Measurements from ENCODE around the gene SDK2.

Gene SDK2

DNA sequence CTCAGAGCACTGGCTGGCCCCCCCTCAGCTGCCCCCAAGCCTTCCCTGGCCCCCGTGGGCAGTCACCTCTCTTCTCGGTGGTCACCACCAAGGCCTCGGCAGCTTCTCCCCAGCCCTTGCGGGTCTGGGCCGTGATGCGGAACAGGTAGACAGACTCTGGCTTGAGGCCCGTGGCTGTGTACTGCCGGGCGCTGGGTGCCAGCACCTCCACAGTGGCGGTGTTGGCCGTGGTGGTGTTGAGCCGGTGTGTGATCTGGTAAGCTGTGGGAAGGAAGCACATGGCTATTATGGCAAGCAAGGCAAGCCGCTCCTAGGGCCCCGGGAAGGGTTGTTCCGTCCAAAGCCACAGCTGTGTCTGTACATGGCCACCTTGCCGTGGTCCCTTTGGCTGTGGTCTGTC, 254.0 kb downstream of the SDK2 start:
- no peak for DNase-seq (ENCODE audit: low read depth)

DNA sequence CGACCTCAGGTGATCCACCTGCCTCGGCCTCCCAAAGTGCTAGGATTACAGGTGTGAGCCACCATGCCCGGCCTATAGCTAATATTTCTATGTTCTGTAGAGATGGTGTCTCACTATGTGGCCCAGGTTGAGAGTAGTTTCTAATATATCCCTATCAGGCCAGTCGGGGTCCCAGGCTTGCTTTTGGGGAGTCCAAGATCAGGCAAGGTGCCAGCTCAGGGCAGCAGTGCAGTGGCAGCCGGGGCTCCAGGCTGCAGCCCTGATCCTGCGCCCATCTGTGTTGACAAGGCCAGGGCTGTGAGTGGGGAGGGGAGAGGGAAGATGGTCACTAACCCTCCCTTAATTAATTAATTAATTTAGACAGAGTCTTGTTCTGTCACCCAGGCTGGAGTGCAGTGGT, 254.8 kb downstream of the SDK2 start:
- DNase-seq (ENCODE audit: low read depth) = no peak

DNA sequence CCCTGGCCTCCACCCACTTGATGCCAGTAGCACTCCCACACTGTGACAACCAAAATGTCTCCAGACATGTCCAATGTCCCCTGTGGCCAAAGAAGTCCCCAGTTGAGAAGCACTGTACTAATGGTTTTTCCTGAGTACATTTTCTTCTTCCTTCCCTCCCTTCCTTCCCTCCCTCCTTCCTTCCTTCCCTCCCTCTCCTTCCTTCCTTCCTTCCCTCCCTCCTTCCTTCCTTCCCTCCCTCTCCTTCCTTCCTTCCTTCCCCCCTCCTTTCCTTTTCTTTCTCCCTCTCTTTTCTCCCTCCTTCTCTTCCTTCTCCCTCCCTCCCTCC, 255.7 kb downstream of the SDK2 start:
- no peak for DNase-seq (ENCODE audit: low read depth)

DNA sequence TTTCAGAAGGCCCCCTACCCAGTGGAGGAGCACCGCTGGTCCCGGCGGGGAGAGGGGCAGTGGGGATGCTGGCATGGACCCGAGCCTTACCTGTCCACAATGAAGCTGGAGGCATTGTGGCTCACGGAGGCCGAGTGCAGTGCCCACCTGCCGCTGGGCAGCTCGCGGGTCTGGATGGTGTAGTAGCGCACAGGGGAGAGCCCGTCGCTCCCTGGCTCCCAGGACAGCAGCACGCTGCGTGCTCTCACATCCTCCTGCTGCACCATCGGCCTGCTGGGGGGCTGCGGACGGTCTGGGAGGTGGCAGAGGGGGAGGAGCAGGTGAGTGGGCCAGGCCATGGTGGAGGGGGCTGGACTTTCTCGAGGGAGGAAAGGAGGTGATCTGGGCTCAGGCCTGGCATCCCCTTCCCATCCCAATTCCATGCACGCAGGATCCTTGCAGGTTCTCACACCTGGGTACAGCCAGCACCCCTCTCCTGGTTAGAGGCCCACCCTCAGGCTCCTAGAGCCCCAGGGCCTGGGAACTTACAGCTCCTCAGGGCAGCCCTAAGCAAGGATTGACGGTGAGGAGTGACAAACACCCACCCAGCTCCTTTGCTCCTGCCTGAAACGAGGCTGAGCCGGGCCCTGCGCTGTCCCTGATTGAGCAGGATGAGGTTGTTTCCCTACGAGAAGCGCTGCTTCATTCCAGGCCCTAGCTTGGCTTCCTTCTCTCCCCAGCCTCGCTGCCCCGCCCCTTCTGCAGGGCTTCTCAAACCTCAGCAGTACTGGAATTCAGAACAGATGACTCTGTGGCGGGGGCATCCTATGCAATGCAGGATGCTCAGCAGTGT, 256.3 kb downstream of the SDK2 start:
- peak; percentile 18 for DNase-seq (ENCODE audit: low read depth)

DNA sequence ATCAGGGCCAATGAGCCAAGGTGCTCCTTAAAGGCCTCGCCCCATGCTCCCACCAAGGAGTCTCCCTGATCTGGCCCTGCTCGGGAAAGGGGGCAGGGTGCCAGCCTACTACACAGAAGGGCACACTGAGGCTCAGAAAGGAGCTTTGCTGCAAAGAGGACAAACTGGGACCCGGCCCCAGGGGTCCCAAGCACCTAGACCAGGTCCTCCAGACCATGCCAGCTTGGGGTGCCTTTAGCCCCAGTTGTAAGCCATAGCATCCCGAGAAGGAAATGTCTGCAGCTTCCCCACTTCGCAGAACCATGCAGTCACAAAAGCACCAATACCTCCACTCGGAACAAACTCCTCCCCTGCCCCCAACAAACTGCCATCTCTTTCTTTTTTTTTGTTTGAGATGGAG, 257.7 kb downstream of the SDK2 start:
- DNase-seq (ENCODE audit: low read depth) = no peak

DNA sequence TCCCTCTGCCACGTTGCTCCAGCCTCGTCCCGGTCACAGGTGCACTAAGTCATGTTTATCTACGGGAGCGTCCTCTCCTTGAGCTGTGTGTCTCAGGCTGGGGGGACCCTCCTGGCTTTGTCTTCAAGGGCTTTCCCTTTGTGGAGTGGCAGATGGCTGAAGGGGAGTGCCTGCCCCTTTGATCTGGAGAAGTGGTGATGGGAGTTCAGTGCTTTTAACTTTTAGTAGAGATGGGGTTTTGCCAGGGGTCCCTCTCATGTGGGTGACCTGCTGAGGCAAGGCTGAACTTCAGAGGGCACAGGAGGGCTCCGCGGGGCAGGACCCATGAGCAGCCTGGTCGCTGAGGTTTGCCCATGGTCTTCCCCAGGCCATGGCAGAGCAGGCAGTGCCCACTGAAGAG, 259.3 kb downstream of the SDK2 start:
- DNase-seq (ENCODE audit: low read depth) = no peak

DNA sequence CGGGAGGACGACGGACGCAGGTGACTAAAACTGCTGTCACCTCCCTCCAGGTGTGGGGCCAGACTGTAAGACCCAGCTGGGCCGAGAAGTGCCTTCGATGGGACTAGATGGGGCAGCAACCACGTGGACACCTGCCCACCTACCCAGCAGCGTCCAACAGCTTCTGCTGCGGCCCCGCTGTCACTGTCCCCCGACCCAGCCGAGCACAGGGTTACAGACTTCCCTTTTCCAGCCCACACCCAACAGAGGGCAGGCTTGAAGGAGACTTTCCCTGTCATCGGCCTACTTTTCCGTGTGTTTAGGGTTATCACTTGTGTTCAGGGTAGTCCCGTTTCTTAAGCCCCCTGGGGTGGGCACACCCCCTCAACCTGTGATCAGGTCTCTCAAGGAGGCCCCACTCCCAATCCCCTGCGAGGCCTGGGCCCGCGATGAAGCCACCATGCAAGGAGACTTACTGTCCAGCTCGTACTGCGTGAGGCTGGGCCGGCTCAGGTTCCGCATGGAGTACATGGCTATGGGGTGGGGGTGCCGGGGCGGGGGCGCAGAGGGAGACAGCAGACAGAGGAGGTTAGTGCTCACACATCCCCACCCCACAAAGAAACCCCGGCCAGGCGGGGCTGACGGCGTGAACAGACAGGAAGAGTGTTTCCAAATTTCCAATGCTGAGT, 263.7 kb downstream of the SDK2 start:
- no peak for DNase-seq (ENCODE audit: low read depth)

DNA sequence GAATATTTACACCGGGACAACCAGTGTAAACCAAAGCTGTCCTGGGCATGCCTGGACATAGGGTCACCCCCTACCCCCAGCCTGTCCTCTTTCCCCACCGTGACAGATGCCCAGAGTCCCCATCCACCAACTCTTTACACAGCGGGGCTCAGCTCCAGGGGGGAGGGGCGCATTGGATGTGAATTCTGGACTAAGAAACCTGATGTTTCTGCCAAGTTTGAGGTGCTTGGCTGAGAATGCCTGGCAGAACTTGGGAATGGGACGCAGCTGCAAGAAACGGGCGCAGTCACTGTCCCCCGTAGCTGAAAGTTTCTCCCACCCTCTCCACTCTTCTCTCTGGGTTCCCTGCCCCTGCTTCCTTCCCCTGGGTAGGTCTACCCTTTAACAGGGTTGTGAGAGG, 264.4 kb downstream of the SDK2 start:
- no peak for DNase-seq (ENCODE audit: low read depth)

DNA sequence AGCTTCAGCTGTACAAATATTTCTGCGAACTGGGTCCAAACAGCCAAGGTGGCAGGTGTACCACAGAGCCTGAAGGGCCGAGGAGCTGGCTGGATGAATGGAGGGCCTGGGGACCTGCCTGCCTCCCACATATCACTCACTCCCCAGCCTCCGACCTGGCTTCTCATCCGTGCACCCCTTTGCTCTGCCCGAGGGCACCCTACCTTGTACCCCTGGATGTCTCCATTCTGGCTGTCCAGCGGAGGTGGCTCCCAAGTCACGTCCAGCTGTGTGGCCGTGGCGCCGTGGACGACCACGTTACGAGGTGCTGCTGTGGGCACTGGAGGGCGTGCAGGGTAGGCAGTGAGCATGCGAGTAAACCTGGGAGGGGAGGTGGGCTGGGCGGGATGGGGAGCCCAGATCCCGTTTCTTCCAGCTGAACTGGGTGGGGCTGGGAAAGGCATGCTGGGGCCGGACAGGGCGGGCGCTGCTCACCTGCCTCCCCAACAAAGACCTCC, 265.2 kb downstream of the SDK2 start:
- no peak for DNase-seq (ENCODE audit: low read depth)

DNA sequence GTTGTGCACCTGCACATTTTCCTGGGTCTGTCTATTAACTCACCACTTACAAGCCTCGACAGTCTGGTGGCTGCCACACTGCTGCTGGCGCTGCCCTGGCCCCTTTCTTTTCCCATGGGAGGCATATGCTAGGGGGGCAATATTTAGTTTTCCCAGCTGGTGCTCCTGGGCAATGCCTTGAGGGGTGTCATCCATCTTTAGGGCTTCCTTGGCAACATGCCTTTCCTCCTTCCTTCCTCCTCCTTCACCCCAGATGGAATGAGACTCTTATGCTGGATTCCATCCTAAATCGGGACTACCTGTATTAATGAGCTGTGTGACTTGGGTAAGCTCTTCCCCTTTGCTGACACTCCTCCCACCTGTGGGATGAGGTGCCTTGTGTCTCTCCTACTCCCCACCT, 267.6 kb downstream of the SDK2 start:
- DNase-seq (ENCODE audit: low read depth) = no peak

DNA sequence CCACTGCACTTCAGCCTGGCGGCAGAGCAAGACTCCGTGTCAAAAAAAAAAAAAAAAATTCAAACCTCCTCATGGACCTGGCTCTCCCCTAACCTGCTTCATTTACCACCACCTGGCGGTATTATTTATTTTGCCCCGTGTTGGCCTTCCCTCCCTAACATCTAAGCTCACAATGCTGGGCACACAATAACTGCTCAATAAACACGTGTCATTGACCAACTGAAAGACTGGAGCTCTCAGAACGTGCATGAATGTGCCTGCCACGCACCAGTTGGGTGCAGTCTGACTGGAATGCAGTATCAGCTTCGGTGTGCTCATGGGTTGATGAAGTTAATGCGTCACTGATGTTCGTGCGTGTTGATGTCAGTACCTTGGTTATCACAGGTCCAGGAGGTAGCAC, 268.1 kb downstream of the SDK2 start:
- no peak for DNase-seq (ENCODE audit: low read depth)

DNA sequence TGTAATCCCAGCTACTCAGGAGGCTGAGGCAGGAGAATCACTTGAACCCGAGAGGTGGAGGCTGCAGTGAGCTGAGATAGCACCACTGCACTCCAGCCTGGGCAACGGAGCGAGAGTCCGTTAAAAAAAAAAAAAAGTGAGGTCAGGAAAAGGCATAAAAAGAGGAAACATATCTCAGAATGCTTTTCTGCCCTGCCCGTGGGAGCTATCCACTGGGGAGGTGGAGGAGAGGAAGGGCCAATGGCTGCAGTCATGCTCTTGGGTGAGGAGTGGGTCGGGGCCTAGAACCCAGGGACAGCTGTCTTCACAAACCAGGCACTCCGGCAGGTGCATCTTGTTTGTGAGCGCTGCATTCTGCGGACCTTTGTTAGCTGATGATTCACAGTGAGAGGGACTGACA, 272.4 kb downstream of the SDK2 start:
- DNase-seq (ENCODE audit: low read depth) = no peak

DNA sequence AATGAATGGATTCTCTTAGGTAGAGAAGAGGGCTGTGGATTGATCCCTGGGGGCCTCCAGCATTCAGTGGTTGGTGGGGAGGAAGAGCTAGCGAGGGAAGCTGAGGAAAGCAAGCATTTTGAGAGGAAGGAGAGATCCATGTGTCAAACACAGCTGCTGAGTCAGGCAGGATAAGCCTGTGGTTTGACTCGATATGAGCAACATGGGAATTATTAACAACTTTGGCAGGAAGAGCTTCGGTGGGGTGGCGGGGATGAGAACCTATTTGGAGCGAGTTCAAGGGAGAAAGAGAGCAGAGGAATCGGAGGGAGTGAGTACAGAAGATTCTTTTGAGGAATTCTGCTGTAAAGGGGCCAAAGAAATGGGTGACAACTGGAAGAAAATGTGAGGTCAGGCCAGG, 273.0 kb downstream of the SDK2 start:
- peak; percentile 84 for DNase-seq (ENCODE audit: low read depth)

DNA sequence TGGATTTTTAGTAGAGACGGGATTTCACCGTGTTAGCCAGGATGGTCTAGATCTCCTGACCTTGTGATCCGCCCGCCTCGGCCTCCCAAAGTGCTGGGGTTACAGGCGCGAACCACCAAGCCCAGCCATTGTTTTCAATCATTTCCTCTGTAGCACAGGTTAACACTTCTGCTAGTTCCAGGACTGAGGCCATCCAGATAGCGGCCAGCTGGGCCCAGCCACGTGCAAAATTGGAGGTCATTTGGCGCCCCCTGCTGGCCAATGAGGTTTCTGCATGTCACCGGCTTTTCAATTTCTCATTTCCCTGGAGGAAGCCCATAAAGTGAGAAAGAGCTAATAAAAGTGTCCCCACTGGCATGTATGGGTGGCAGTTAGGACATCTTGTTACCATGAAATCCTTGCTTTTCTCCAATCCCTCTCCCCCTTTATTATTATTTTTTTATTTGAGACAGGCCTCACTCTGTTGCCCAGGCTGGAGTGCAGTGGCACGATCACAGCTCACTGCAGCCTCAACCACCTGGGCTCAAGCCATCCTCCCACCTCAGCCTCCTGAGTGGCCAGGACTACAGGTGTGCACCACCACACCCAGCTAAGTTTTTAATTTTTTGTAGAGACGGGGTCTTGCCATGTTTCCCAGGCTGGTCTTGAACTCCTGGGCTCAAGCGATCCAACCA, 274.3 kb downstream of the SDK2 start:
- peak; percentile 52 for DNase-seq (ENCODE audit: low read depth)

DNA sequence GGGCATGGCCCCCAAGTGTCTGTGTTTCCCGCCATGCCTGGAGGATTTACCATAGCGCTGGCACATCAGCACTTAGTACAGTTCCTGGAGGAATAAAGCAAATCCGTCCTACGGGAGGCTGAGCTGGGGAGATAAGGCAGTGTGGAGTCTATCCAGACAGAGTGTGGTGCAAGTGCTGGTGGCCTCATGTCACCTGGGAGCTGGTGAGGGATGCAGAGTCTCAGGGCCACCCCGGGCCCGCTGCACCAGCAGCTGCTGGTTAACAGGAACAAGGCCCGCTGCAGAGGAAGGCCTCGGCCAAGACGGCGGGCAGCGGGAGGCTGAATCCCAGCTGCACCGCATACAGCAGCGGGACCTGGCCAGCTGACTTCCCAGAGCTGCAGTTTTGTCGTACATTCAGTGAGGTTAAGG, 275.1 kb downstream of the SDK2 start:
- no peak for DNase-seq (ENCODE audit: low read depth)

DNA sequence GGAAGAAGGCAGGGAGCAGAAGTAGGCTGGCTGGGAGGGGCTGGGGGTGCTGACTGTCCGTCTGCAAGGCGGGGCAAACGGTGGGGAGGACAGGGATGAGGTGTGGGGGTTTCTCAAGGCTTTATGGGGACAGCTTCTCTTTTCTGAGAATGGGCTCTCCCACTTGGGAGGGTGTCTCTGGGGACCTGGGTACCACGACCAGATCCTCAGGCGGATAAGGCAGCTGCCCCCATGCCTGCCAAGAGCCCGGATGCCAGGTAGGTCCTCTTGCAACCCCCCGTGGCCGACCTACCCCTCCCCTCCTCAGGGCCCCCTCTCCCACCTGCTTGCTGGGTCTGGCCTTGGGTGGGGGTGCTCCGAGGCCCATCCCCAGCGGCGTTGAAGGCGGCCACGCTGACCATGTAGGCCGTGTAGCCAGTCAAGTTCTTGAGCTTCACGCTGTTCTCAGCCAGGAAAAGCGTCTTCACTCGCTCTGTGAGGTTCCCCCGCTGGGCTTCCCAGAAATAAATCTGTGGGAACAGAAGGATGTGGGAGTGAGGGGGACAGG, 276.1 kb downstream of the SDK2 start:
- DNase-seq (ENCODE audit: low read depth) = no peak

DNA sequence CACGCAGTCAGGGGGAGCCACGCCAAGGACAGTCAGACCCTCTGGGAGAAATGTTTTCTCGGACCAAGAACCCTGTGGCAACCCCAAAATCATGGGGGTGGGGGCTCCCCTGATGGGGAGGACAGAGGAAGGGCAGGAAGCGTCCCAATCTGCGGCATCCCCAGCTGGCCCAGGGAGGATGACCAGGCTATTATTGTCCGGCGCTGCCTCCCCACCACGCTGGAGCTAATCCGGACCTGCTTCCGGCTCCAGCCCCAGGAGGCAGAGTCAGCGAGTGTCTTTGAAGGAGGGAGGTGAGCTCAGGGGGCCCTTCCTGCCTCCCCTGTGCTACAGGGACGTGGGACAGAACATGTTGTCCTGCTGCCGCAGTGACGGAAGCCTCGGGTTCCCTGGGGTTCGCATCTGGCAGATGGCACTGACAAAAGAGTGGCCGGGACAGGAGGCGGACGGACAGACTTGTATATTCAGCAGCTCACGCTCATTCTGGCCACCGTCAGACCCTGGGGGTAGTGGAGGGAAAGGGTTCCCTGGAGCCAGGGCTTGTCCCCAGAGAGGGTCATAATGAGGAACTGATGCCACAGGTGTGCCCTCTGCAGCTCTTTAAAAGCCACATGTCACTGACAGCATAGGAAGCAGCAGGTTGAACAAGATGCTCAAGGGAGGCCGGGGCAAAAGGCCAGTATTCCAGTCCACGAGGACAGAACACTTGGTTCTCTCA, 278.2 kb downstream of the SDK2 start:
- no peak for DNase-seq (ENCODE audit: low read depth)

DNA sequence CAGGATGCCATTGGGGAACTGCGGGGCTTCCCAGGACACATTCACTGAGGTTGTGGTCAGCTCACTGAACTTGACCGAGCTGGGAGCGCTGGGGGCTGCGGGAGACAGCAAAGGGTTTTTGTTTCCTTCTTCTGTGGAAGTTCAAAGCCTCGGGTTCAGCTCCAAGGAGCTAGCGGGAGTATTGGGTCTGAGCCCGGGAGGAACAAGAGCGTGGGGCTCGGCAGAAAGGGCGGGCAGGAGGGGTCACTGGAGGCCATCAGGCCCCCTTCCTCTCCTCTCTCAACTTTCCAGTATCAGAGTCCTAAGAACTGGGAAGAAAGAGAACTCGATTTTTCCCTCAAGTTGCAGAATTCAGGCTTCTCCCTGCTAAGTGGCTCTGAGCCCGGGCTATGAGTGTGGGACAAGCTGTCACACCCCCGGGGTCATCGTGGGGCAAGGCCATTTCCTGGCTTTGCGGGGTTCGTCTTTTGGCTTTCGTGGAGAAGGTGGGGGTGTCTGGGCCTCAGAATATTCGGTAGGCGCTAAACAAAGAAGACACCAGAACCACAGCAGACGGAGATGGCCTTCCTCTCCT, 278.9 kb downstream of the SDK2 start:
- no peak for DNase-seq (ENCODE audit: low read depth)

DNA sequence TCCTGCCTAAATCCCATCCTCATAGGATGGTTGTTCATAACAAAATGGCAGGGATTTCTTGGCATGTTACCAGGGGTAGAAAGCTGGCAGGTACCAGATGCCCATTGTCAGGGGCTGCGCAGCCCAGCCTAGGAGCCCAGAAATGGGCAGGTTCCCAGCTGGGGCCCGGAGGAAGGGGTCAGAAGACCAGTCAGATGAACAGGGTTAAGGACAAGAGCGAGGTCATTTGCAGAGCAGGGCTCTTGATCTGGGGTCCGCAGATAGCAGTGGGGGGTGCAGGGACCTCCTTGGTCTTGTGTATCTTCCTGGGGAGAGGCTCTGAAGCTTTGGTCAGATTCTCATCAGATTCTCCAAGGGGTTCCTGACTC, 280.1 kb downstream of the SDK2 start:
- DNase-seq (ENCODE audit: low read depth) = no peak

DNA sequence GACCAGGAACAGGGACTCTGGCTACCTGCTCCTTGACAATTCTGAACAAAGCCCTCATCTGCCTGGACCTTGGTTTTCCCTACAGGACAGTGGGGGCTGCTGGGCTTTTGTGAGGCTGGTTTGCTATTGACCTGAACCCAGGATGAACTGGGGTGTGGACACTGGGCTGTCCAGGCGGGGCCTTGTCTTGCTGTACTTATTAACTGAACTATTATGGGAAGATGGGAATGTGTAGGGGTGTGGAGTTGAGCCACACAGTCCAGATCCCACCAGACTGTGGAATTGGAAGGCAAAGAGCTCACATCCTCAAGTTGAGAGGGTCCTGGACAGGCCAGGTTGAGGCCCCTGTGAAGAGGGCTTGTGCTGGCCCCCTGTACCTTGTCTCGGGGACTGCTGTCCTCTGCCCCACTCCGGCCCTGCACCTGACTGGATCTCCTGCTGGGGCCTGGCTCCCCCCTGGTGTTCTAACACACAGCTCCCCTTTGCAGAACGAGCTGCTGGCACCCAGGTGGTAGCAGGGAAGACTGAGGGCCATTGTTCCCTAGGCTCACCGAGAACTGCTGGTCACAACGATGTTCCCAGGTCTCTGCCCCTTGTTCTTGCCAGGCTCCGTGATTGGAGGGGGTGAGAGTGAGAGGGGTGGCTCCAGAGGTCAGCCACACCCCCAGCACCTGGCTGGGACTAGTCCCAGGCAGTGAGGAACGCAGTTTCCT, 280.6 kb downstream of the SDK2 start:
- no peak for DNase-seq (ENCODE audit: low read depth)

DNA sequence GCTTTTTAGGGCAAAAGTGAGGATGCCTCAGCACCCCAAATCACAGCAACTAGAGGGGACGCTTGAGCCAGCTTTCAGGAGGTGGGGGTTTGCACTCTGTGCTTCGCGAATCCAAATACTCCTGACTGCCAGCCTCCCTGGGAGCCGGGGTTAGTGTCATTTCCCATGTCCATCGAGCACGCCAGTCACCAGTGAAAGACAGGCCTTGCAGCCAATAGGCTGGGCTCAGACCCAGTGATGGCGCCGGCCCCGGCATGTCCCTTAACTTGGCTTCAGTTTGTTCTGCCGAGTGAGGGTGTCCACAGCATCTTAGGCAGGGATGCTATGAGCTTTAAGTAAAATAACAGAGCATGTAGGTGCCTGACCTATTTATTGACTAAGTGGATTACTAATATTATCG, 281.5 kb downstream of the SDK2 start:
- DNase-seq (ENCODE audit: low read depth) = no peak
